Superior temporal gyrus (tissue), 1 donor: ENCODE data around the gene KIAA0319L.
A peak's percentile ranks its signal among the peaks of the same experiment; 100 is the strongest.

Experiments used
- DNase-seq: peaks from one replicate; pipeline ENCODE4 v3.0.0-alpha.2; 2016; ENCODE audit errors: extremely low spot score

KIAA0319L gene

GRCh38 chr1:35536556-35537162 is 20.5 kb downstream of the KIAA0319L start:
- DNase-seq = no peak

DNA sequence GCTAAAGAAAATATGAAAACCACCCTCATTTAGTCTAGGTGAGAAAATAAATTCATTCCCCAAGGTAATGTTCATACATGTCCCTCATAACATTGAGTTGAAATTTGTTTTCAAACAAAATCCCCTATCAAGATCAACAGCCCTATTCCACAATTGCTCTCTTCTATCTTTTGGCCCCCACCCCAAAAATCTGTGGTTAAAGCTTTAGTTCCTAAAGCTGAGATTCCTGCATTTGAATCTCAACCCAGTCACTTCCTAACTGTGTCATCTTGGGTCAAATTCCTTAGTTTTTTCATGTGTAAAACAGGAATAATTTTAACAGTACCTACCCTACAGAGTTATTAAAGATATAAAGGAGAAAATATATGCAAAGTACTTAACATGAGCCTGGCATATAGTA is 22.0 kb downstream of the KIAA0319L start:
- DNase-seq = no peak

DNA sequence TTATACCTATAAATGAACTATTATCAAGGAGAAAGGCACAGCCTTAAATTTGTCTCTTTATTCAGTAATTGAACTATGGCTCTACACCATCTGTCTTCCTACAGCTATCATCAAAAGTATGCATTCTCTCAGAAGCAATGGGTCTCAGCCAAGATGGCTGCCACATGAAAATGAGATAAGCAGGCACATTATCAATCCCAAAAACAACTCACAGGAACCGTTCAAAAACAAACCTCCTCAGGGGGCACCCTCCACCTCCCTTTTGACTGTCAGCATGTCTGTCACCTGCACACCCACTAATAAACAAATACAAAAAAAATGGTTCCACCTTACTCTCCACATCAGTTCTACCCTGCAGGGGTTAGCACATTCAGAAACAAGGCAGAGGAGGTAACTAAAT is 23.6 kb downstream of the KIAA0319L start:
- DNase-seq = no peak

DNA sequence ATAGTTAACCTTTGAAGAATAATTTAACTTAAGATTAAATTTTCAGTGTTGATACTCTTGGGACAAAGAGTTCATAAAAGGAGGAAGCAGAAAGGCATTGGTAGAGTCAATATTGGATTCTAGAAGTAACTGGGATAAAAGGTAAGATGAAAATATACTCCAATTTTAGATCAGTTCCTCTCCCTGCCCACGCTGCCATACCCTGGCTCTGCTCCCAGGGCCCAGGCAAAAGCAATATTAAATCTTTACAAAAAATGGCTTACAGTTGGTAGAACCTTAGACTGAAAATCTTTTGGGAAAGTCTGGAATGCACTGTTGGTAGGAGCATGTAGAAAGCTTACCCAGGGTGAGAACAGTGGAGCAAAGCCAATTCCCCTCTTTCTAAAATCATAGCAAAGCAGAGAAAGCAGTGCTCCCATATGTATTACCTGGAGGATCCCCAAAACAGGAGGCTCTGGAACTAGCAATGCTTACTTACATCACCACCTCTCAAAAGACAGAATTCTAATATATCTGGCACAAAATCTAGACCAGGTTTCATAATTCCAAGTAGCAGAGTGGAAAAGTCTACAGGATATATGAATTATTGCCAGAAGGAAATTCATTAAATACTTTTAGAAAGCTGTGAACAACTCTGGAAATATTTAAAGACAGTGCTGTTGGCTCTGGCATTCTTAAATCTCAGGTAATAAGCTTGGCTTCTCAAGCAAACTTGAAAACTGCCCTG is 24.5 kb downstream of the KIAA0319L start:
- DNase-seq = peak; percentile 50

GRCh38 chr1:35531368-35531767 is 25.8 kb downstream of the KIAA0319L start:
- DNase-seq = no peak

GRCh38 chr1:35530946-35531345 is 26.3 kb downstream of the KIAA0319L start:
- DNase-seq = no peak

DNA sequence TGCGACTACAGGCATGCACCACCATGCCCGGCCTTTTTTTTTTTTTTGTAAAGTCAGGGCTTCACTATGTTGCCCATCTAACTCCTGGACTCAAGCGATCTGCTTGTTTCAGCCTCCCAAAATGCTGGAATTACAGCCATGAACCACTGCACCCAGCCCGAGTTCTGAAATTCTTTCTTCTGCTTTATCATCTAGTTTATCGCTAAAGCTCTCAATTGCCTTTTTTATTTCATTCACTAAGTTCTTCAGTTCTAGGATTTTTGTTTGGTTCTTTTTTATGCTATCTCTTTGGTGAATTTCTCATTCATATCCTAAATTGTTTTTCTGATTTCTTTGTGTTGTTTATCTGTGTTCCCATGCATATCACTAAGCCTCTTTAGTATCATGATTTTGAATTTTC is 27.0 kb downstream of the KIAA0319L start:
- no peak for DNase-seq

GRCh38 chr1:35524106-35524505 is 33.1 kb downstream of the KIAA0319L start:
- no peak for DNase-seq

GRCh38 chr1:35519432-35519831 is 37.8 kb downstream of the KIAA0319L start:
- no peak for DNase-seq

DNA sequence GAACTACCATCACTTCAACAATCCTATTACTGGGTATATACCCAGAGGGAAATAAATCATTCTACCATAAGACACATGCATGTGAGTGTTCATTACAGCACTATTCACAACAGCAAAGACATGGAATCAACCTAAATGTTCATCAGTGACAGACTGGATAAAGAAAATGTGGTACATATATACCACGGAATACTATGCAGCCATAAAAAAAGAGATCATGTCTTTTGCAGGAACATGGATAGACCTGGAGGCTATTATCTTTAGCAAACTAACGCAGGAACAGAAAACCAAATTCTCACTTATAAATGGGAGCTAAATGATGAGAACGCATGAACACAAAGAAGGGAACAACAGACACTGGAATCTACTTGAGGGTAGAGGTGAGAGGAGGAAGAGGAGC is 39.0 kb downstream of the KIAA0319L start:
- no peak for DNase-seq

DNA sequence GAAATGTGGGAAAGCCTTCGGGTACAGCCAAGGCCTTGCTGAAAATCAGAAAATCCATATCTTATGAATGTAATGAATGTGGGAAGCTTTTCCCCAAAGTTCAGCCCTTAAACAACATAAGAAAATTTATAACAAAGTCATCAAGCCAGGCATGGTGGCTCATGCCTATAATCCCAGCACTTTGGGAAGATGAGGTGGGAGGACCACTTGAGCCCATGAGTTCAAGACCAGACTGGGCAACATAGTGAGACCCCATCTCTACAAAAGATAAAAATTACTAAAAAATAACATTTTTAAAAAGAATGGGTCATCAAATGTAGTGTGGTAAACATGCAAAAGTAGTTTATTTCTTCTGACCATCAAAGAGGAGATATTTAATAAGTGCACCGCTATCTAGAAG is 45.9 kb downstream of the KIAA0319L start:
- DNase-seq = no peak

GRCh38 chr1:35509558-35509957 is 47.6 kb downstream of the KIAA0319L start:
- no peak for DNase-seq

DNA sequence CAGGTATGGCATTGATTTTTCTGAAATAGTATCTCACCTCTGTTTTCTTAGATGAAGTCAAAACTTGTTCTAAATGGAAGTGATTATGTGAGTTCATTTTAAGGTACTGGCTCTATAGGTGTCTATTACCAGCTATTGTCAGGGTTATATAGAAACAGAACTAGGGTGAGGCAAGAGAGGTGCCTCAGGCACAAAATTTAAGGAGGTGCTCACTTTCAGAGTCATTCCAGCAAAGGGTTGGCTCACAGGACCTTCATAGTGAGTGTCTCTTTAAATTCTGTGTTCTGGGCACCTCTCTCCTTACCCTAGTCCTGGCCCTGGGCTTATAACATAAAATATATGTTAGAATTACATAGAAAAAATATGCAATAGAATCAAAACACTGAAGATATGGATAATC is 49.3 kb downstream of the KIAA0319L start:
- no peak for DNase-seq

DNA sequence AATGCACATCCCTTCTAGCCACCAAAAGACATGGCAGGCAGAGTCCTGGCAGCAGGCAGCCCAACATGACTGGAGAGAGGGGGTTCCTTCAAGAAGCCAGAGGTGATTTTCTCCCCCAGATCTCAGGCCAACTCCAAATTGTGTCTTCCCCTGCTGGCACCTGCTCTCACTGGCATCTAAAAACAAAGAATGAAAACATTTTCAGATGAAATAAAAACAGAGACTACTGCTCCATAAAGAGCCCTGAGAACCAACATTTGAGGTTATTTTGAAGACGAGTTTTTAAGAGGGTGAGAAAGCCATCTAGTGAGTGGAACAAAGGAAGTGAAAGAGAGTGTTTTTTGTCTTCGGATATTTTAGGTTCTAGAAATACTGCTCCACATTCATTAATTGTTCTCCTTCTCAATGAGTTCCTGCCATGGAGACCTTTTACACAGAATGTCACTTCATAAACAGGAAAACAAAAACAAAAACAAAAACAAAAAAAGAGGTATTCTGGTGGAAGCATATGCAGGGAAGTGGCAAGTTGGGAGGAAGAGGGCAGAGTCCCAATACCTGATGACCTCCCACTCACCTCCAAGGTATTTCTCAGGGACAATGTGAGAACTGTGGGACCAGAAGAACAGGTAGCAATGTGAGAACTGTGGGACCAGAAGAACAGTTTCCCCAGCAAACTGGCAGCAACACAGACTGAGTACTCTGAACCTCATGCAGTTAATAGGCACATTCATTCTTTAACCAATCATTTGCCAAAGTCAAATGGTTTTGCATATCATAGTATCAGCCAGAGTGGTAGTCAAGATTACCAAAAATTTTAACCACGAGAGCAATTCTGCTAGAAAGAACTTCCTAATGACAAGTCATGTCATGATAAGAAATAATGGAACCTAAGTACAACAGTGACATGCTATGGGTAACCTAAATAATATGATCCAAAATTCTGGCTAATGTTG is 50.0 kb downstream of the KIAA0319L start:
- no peak for DNase-seq

- no peak for DNase-seq
Observed at GRCh38 chr1:35505911-35506798, 51.0 kb downstream of the KIAA0319L start.

DNA sequence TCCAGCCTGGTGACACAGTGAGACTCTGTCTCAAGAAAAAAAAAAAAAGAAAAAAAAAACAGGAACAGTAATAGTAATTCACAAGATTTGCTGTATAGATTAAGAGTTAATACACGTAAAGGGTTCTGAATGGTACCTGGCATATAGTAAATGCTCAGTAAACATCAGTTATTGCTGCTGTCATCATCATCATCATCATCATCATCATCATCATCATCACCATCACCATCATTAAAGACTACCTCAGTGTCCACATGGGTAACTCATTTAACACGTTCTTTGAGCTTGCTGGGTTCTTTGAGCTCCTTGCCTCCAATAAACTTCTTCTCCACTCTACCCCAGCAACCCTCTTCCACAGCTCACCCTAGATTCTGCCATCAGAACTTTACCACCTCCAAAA is 55.0 kb downstream of the KIAA0319L start:
- DNase-seq = no peak

- no peak for DNase-seq
Observed at GRCh38 chr1:35500439-35500838, 56.8 kb downstream of the KIAA0319L start.

- peak; percentile 39 for DNase-seq
Observed at GRCh38 chr1:35499652-35500176, 57.5 kb downstream of the KIAA0319L start.

GRCh38 chr1:35499231-35499630 is 58.0 kb downstream of the KIAA0319L start:
- no peak for DNase-seq

GRCh38 chr1:35497571-35497970 is 59.6 kb downstream of the KIAA0319L start:
- DNase-seq = no peak

GRCh38 chr1:35490250-35490649 is 67.0 kb downstream of the KIAA0319L start:
- no peak for DNase-seq
